OCI-LY1 (cell line): ENCODE results near the gene IFITM10.

Experiments used
- H2AFZ ChIP-seq: fragments of 200-600 bp; sonication (generic), shearing (Covaris generic); 2 replicates; pipeline ENCODE4 v1.6.0; 2014; ENCODE audit warnings: antibody characterized with exemption, mild to moderate bottlenecking, low read length
- H3F3A ChIP-seq: fragments of 200-600 bp; sonication (generic), shearing (Covaris generic); 2 replicates; pipeline ENCODE4 v1.6.0; 2014; ENCODE audit warnings: mild to moderate bottlenecking, antibody characterized with exemption, low read length, moderate library complexity; ENCODE audit not compliant: insufficient read depth
- H3K27ac ChIP-seq: fragments of 200-600 bp; sonication (generic); 2 replicates; pipeline ENCODE4 v1.5.1; 2014; ENCODE audit warnings: low read length, mixed run types, mild to moderate bottlenecking, low read depth; ENCODE audit not compliant: poor library complexity, severe bottlenecking
- H3K27me3 ChIP-seq: fragments of 200-600 bp; sonication (generic); 2 replicates; pipeline ENCODE4 v1.6.0; 2014; ENCODE audit warnings: antibody characterized with exemption, mild to moderate bottlenecking, low read length, moderate library complexity; ENCODE audit not compliant: insufficient read depth
- H3K36me3 ChIP-seq: fragments of 200-600 bp; sonication (generic); 2 replicates; pipeline ENCODE4 v1.6.1; 2014; ENCODE audit warnings: mild to moderate bottlenecking, antibody characterized with exemption, low read length, moderate library complexity, mixed read lengths; ENCODE audit not compliant: insufficient read depth
- H3K4me1 ChIP-seq: fragments of 200-600 bp; sonication (generic); 2 replicates; pipeline ENCODE4 v1.5.1; 2014; ENCODE audit warnings: mild to moderate bottlenecking, low read length, moderate library complexity; ENCODE audit not compliant: insufficient read depth, severe bottlenecking
- H3K4me2 ChIP-seq: fragments of 200-600 bp; sonication (generic), shearing (Covaris generic); 2 replicates; pipeline ENCODE4 v1.6.1; 2014; ENCODE audit warnings: low read length
- H3K4me3 ChIP-seq: fragments of 200-600 bp; sonication (generic); 2 replicates; pipeline ENCODE4 v1.5.1; 2014; ENCODE audit warnings: low read length, low read depth, mild to moderate bottlenecking, mixed read lengths; ENCODE audit not compliant: poor library complexity, severe bottlenecking
- H3K79me2 ChIP-seq: fragments of 200-600 bp; shearing (Covaris generic); 2 replicates; pipeline ENCODE4 v1.6.1; 2016; ENCODE audit warnings: mixed run types, low read length, mixed read lengths; ENCODE audit not compliant: insufficient read depth
- H3K9ac ChIP-seq: fragments of 200-600 bp; sonication (generic), shearing (Covaris generic); 2 replicates; pipeline ENCODE4 v1.6.1; 2014; ENCODE audit warnings: mild to moderate bottlenecking, low read length, mixed read lengths
- H3K9me2 ChIP-seq: fragments of 200-600 bp; sonication (generic), shearing (Covaris generic); 2 replicates; pipeline ENCODE4 v1.6.1; 2014; ENCODE audit warnings: low read depth, mild to moderate bottlenecking, low read length, mixed read lengths
- H3K9me3 ChIP-seq: fragments of 200-600 bp; shearing (Covaris generic); 2 replicates; pipeline ENCODE4 v1.6.1; 2014; ENCODE audit warnings: low read length, mixed read lengths
- H4K20me1 ChIP-seq: fragments of 200-600 bp; sonication (generic), shearing (Covaris generic); 2 replicates; pipeline ENCODE4 v1.6.0; 2016; ENCODE audit warnings: mild to moderate bottlenecking, low read length; ENCODE audit not compliant: insufficient read depth
- CTCF ChIP-seq: fragments of 200-600 bp; sonication (generic), shearing (Covaris generic); IDR thresholded peaks from 2 replicates; pipeline ENCODE4 v1.5.1; 2017; ENCODE audit warnings: mild to moderate bottlenecking, antibody characterized with exemption, low read length, moderate library complexity, mixed read lengths
- EZH2 ChIP-seq: fragments of 200-600 bp; sonication (generic), shearing (Covaris generic); IDR thresholded peaks from 2 replicates; pipeline ENCODE4 v1.8.0; 2017; ENCODE audit warnings: borderline replicate concordance, mixed run types, mild to moderate bottlenecking, antibody characterized with exemption, low read length, moderate library complexity, mixed read lengths

Gene IFITM10

GRCh38 chr11:1693327-1694063, 56.9 kb downstream of the IFITM10 start:
- no peaks in the 10 kb centered on the region for H3K9me2 ChIP-seq
- no peak overlapping the region for H3K9ac ChIP-seq
- TF ChIP-seq EZH2 (no peak), CTCF (peak; percentile 94)
- no peaks in the 10 kb centered on the region for H3K4me1 ChIP-seq
- no peaks in the 10 kb centered on the region for H3F3A ChIP-seq
- H3K4me2 ChIP-seq = no peak overlapping the region
- no peaks in the 10 kb centered on the region for H3K79me2 ChIP-seq
- no peaks in the 10 kb centered on the region for H4K20me1 ChIP-seq
- H2AFZ ChIP-seq = no peak overlapping the region
- H3K36me3 ChIP-seq = no peaks in the 10 kb centered on the region
- H3K9me3 ChIP-seq = no peaks in the 10 kb centered on the region
- H3K27me3 ChIP-seq = no peaks in the 10 kb centered on the region
- no peak overlapping the region for H3K4me3 ChIP-seq
- H3K27ac ChIP-seq = no peak overlapping the region

- Histone ChIP-seq H3K27me3 (no peaks in the 10 kb centered on the region), H3K36me3 (no peaks in the 10 kb centered on the region), H3F3A (no peaks in the 10 kb centered on the region), H4K20me1 (no peaks in the 10 kb centered on the region), H3K79me2 (no peaks in the 10 kb centered on the region), H3K9me2 (no peaks in the 10 kb centered on the region), H3K4me2 (no peak overlapping the region), H3K4me1 (no peaks in the 10 kb centered on the region), H3K9me3 (no peaks in the 10 kb centered on the region), H2AFZ (no peak overlapping the region), H3K9ac (no peak overlapping the region), H3K27ac (no peak overlapping the region), H3K4me3 (no peak overlapping the region)
- TF ChIP-seq CTCF (no peak), EZH2 (no peak)
These were observed 57.6 kb downstream of the IFITM10 start for GRCh38 chr11:1692708-1693326.

GRCh38 chr11:1691878-1692707, 58.3 kb downstream of the IFITM10 start:
- Histone ChIP-seq H3K36me3 (no peaks in the 10 kb centered on the region), H3K27ac (no peak overlapping the region), H2AFZ (no peak overlapping the region), H3F3A (no peaks in the 10 kb centered on the region), H3K9me2 (no peaks in the 10 kb centered on the region), H3K4me3 (no peak overlapping the region), H3K4me1 (no peaks in the 10 kb centered on the region), H4K20me1 (no peaks in the 10 kb centered on the region), H3K9ac (no peak overlapping the region), H3K27me3 (no peaks in the 10 kb centered on the region), H3K4me2 (no peak overlapping the region), H3K9me3 (no peaks in the 10 kb centered on the region), H3K79me2 (no peaks in the 10 kb centered on the region)
- TF ChIP-seq CTCF (no peak), EZH2 (no peak)
